HepG2 (cell line): Measurements from ENCODE around the gene KRTAP10-4. TPM values are rescaled to one million over a fixed set of nuclear protein-coding genes. Genes with fewer than 3 reads are reported as not detected.

Experiments
- ADNP ChIP-seq: sonication (generic); formaldehyde crosslinking; IDR thresholded peaks from 2 replicates; pipeline ENCODE4 v1.4.0; 2020; ENCODE audit warnings: missing genetic modification reagents
- BRD4 ChIP-seq: sonication (generic); formaldehyde crosslinking; IDR thresholded peaks from 2 replicates; pipeline ENCODE4 v1.4.0; 2020; ENCODE audit warnings: missing genetic modification reagents
- ESRRA ChIP-seq: sonication (generic); formaldehyde crosslinking; IDR thresholded peaks from 2 replicates; pipeline ENCODE4 v1.5.1; 2020; ENCODE audit warnings: mild to moderate bottlenecking, low read depth, missing genetic modification reagents
- HMGXB4 ChIP-seq, 2 experiments: sonication (generic) in 1 of 2; formaldehyde crosslinking in 1 of 2; IDR thresholded peaks; 2 replicates each; pipeline versions ENCODE4 v1.4.0 to v1.6.1; 2018 to 2020; ENCODE audit warnings: missing genetic modification reagents in 2 of 2, borderline replicate concordance in 1 of 2, low read depth in 1 of 2, mild to moderate bottlenecking in 1 of 2, missing biosample characterization in 1 of 2
- HNRNPLL ChIP-seq: fragments of 200-400 bp; formaldehyde crosslinking; IDR thresholded peaks from 2 replicates; pipeline ENCODE4 v1.6.1; 2017; ENCODE audit warnings: mild to moderate bottlenecking, low read depth, low read length; ENCODE audit not compliant: poor library complexity, severe bottlenecking
- HOXA5 ChIP-seq: sonication (generic); formaldehyde crosslinking; IDR thresholded peaks from 2 replicates; pipeline ENCODE4 v1.4.0; 2020; ENCODE audit warnings: missing genetic modification reagents
- MTF2 ChIP-seq: sonication (generic); formaldehyde crosslinking; IDR thresholded peaks from 2 replicates; pipeline ENCODE4 v1.5.0; 2020; ENCODE audit warnings: missing genetic modification reagents, borderline replicate concordance
- NFKBIZ ChIP-seq: IDR thresholded peaks from 2 replicates; pipeline ENCODE4 v1.6.1; 2018; ENCODE audit warnings: missing genetic modification reagents, missing compliant biosample characterization
- SP5 ChIP-seq: IDR thresholded peaks from 2 replicates; pipeline ENCODE4 v1.6.1; 2016; ENCODE audit warnings: low read depth, borderline replicate concordance
- TARDBP ChIP-seq: sonication (generic); formaldehyde crosslinking; IDR thresholded peaks from 2 replicates; pipeline ENCODE4 v1.8.0; 2022; ENCODE audit warnings: mild to moderate bottlenecking, missing genetic modification reagents
- TFAP4 ChIP-seq: sonication (generic); IDR thresholded peaks from 2 replicates; pipeline ENCODE4 v1.6.1; 2016; ENCODE audit warnings: low read depth, borderline replicate concordance
- ZBTB7B ChIP-seq: sonication (generic); formaldehyde crosslinking; IDR thresholded peaks from 2 replicates; pipeline ENCODE4 v1.4.0; 2020; ENCODE audit warnings: missing genetic modification reagents
- ZNF251 ChIP-seq: sonication (generic); formaldehyde crosslinking; IDR thresholded peaks from 2 replicates; pipeline ENCODE4 v1.9.0; 2021; ENCODE audit warnings: mild to moderate bottlenecking, missing genetic modification reagents
- ZNF513 ChIP-seq: sonication (generic); formaldehyde crosslinking; conservative IDR thresholded peaks from 2 replicates; pipeline ENCODE4 v1.5.0; 2020; ENCODE audit warnings: missing genetic modification reagents
- ZNF563 ChIP-seq: sonication (generic); formaldehyde crosslinking; IDR thresholded peaks from 2 replicates; pipeline ENCODE4 v1.8.0; 2022; ENCODE audit warnings: mild to moderate bottlenecking, moderate library complexity, missing genetic modification reagents
- ZNF609 ChIP-seq: sonication (generic); formaldehyde crosslinking; IDR thresholded peaks from 2 replicates; pipeline ENCODE4 v1.4.0; 2020; ENCODE audit warnings: mild to moderate bottlenecking, missing genetic modification reagents, borderline replicate concordance
- ZSCAN22 ChIP-seq: sonication (generic); formaldehyde crosslinking; IDR thresholded peaks from 2 replicates; pipeline ENCODE4 v1.4.0; 2020; ENCODE audit warnings: mild to moderate bottlenecking, missing genetic modification reagents
- polyA plus RNA-seq, 8 experiments: library from polyadenylated mRNA; depleted of rRNA in 3 of 8; stranded (reverse) in 7 of 8; unstranded in 1 of 8; fragments of >200 nt; fragmentation: Illumina TruSeq in 4 of 8; extraction: Trizol in 4 of 8; gene quantifications; 2 replicates each; pipeline versions ENCODE4 v1.2.1 to v1.2.3, GENCODE V29; 2011 to 2016; ENCODE audit warnings: low read depth in 4 of 8, missing spikeins in 1 of 8, mixed read lengths in 1 of 8; ENCODE audit not compliant: insufficient read depth in 1 of 8
- total RNA-seq, 5 experiments: library from RNA; depleted of rRNA; stranded (reverse); fragments of >200 nt; fragmentation: Illumina TruSeq; extraction: Trizol; gene quantifications; 2 replicates each; pipeline ENCODE4 v1.2.3, GENCODE V29; 2016; ENCODE audit warnings: low read depth in 1 of 5

The KRTAP10-4 gene
- total and polyA plus RNA-seq, 2 of the 13 experiments (the other 11 are each of a cell fraction or from before 2014, with no cell fraction given): not detected

- 0 out of 2 replicates have a peak, but pooled peaks have one; percentile 46 for TF ChIP-seq MTF2 (CRISPR knock-in tag)
- peak; percentile 67 for TF ChIP-seq TARDBP (CRISPR knock-in tag)
- TF ChIP-seq HMGXB4 (CRISPR knock-in tag; IDR thresholded peaks at IDR 0.05; ENCODE audit: borderline replicate concordance in 1 of 2, low read depth in 1 of 2): 0 out of 4 replicates have a peak, but pooled peaks of 1 of the 2 experiments have one; percentile 34
- 0 out of 2 replicates have a peak, but pooled peaks have one; percentile 36 for TF ChIP-seq HOXA5
- no peak for TF ChIP-seq ESRRA (CRISPR knock-in tag)
- TF ChIP-seq ZBTB7B (CRISPR knock-in tag): 0 out of 2 replicates have a peak, but pooled peaks have one; percentile 38
- TF ChIP-seq SP5 (CRISPR knock-in tag): peak; percentile 78; the same call in 1 of the 2 replicates
- peak; percentile 55; the same call in 1 of the 2 replicates for TF ChIP-seq ZNF609
- TF ChIP-seq ZNF251 (CRISPR knock-in tag): 0 out of 2 replicates have a peak, but pooled peaks have one; percentile 5
- TF ChIP-seq NFKBIZ: no peak
- no peak for TF ChIP-seq ZSCAN22 (CRISPR knock-in tag)
- peak; percentile 92; the same call in 1 of the 2 replicates for TF ChIP-seq TFAP4
- peak; percentile 33; the same call in 1 of the 2 replicates for TF ChIP-seq BRD4
- peak; percentile 85 for TF ChIP-seq ADNP (CRISPR knock-in tag)
- no peak for TF ChIP-seq ZNF513
- 0 out of 2 replicates have a peak, but pooled peaks have one; percentile 12 for TF ChIP-seq ZNF563
- peak; percentile 43 for TF ChIP-seq HNRNPLL
Measured at GRCh38 chr21:44574457-44575306, 1.2 kb downstream of the KRTAP10-4 start (continued).
